HG03135 (cell line): ENCODE measurements around the gene NEK6.

Source experiments
- ATAC-seq: cut with Tn5 transposase; IDR thresholded peaks from one replicate; pipeline ENCODE4 v1.9.1; 2021; ENCODE audit warnings: mild to moderate bottlenecking, moderate library complexity; ENCODE audit not compliant: unreplicated experiment

The NEK6 gene

GRCh38 chr9:124260769-124261603, 3.2 kb downstream of the NEK6 start:
- ATAC-seq: no peak

GRCh38 chr9:124261736-124262648, 4.2 kb downstream of the NEK6 start:
- no peak for ATAC-seq

- no peak for ATAC-seq
Measured at GRCh38 chr9:124262649-124262972, 4.9 kb downstream of the NEK6 start.

- no peak for ATAC-seq
Measured at GRCh38 chr9:124263213-124263612, 5.5 kb downstream of the NEK6 start.

- ATAC-seq: no peak
Measured at GRCh38 chr9:124263800-124264426, 6.2 kb downstream of the NEK6 start.

- ATAC-seq: no peak
Measured at GRCh38 chr9:124264823-124265233, 7.1 kb downstream of the NEK6 start.

- ATAC-seq: no peak
Measured at GRCh38 chr9:124265551-124265950, 7.8 kb downstream of the NEK6 start.

GRCh38 chr9:124266139-124266825, 8.5 kb downstream of the NEK6 start:
- ATAC-seq: no peak

GRCh38 chr9:124266826-124267201, 9.1 kb downstream of the NEK6 start:
- ATAC-seq: no peak

- ATAC-seq: no peak
Measured at GRCh38 chr9:124267271-124267807, 9.6 kb downstream of the NEK6 start.

GRCh38 chr9:124268248-124268647, 10.5 kb downstream of the NEK6 start:
- no peak for ATAC-seq

GRCh38 chr9:124268661-124269060, 10.9 kb downstream of the NEK6 start:
- ATAC-seq: no peak

- ATAC-seq: no peak
Measured at GRCh38 chr9:124269556-124269955, 11.8 kb downstream of the NEK6 start.

GRCh38 chr9:124270504-124271335, 13.0 kb downstream of the NEK6 start:
- no peak for ATAC-seq

- no peak for ATAC-seq
Measured at GRCh38 chr9:124271660-124272059, 13.9 kb downstream of the NEK6 start.

GRCh38 chr9:124272118-124272517, 14.4 kb downstream of the NEK6 start:
- no peak for ATAC-seq

- no peak for ATAC-seq
Measured at GRCh38 chr9:124272979-124273378, 15.2 kb downstream of the NEK6 start.

- no peak for ATAC-seq
Measured at GRCh38 chr9:124273427-124274160, 15.8 kb downstream of the NEK6 start.

GRCh38 chr9:124274226-124274625, 16.5 kb downstream of the NEK6 start:
- ATAC-seq: no peak
